ENCODE results near the gene MKNK1. TPM values are rescaled to one million over a fixed set of nuclear protein-coding genes. Genes with fewer than 3 reads are reported as not detected.

Gene MKNK1
- total RNA-seq, 1 experiment from 2014 or later = 103 TPM

GRCh38 chr1:46562498-46562897 lies 41.6 kb downstream of the MKNK1 start:
- Histone ChIP-seq H3K4me2 (no peak overlapping the region), H3K9me2 (ENCODE audit: insufficient read depth) (no peaks in the 10 kb centered on the region), H3K27me3 (ENCODE audit: insufficient read depth, low read depth) (no peaks in the 10 kb centered on the region), H2AFZ (no peak overlapping the region), H3K79me2 (ENCODE audit: low read depth) (no peaks in the 10 kb centered on the region), H3K4me1 (replicated peaks; ENCODE audit: insufficient read depth) (no peaks in the 10 kb centered on the region), H4K20me1 (ENCODE audit: insufficient read depth) (no peaks in the 10 kb centered on the region), H3F3A (ENCODE audit: insufficient read depth, low read depth) (peaks cover 1% of the 10 kb centered on the region; the same call in 1 of the 2 replicates), H3K4me3 (no peak overlapping the region), H3K9me3 (ENCODE audit: insufficient read depth, low read depth) (no peaks in the 10 kb centered on the region), H3K36me3 (ENCODE audit: low read depth) (peaks cover 8% of the 10 kb centered on the region; the same call in 1 of the 2 replicates), H3K27ac (no peak overlapping the region)
- intact Hi-C loops (cut with micrococcal nuclease; ENCODE audit: unreplicated experiment) = no loop called here
- no TSS peak for BruUV-seq (replicated peaks)
- TF ChIP-seq CTCF (conservative IDR thresholded peaks at IDR 0.05) (no peak), EZH2 (IDR thresholded peaks at IDR 0.05; ENCODE audit: low read depth) (no peak)
- ChIA-PET POLR2A (ENCODE audit: unreplicated experiment) (interaction anchor here (0.6 kb wide), 1 partner anchor 26 kb away, joined by 8 read pairs; no protein-coding TSS in a partner anchor), CTCF (no interaction called here)
- no peak for DNase-seq

- Histone ChIP-seq H3K27me3 (ENCODE audit: insufficient read depth, low read depth) (no peaks in the 10 kb centered on the region), H3K4me1 (replicated peaks; ENCODE audit: insufficient read depth) (0 out of 2 replicates have a peak, but pooled peaks cover 9% of the 10 kb centered on the region), H3K79me2 (ENCODE audit: low read depth) (no peaks in the 10 kb centered on the region), H2AFZ (no peak overlapping the region), H3K27ac (no peak overlapping the region), H3K36me3 (ENCODE audit: low read depth) (no peaks in the 10 kb centered on the region), H3K9me2 (ENCODE audit: insufficient read depth) (no peaks in the 10 kb centered on the region), H3K9me3 (ENCODE audit: insufficient read depth, low read depth) (no peaks in the 10 kb centered on the region), H4K20me1 (ENCODE audit: insufficient read depth) (no peaks in the 10 kb centered on the region), H3K4me3 (no peak overlapping the region), H3K4me2 (no peak overlapping the region), H3F3A (ENCODE audit: insufficient read depth, low read depth) (peaks cover 6% of the 10 kb centered on the region; the same call in 1 of the 2 replicates)
- peak in 1 of 2 experiments; percentile 26 for DNase-seq
- intact Hi-C loops (cut with micrococcal nuclease; ENCODE audit: unreplicated experiment) = no loop called here
- TF ChIP-seq CTCF (conservative IDR thresholded peaks at IDR 0.05) = no peak
- POLR2A ChIA-PET (ENCODE audit: unreplicated experiment) = interaction anchor here (0.7 kb wide), 1 partner anchor 199 kb away, joined by 3 read pairs; no protein-coding TSS in a partner anchor
- no TSS peak for BruUV-seq (replicated peaks)
- CTCF ChIA-PET = no interaction called here
Observed at GRCh38 chr1:46558966-46559365, 45.1 kb downstream of the MKNK1 start.

GRCh38 chr1:46558141-46558963 lies 45.7 kb downstream of the MKNK1 start:
- H3K9me3 ChIP-seq (ENCODE audit: insufficient read depth, low read depth) = no peaks in the 10 kb centered on the region
- 0 out of 2 replicates have a peak, but pooled peaks cover 9% of the 10 kb centered on the region for H3K4me1 ChIP-seq (replicated peaks; ENCODE audit: insufficient read depth)
- intact Hi-C loops (cut with micrococcal nuclease; ENCODE audit: unreplicated experiment) = no loop called here
- no peak overlapping the region for H2AFZ ChIP-seq
- TF ChIP-seq CTCF (conservative IDR thresholded peaks at IDR 0.05) (no peak), EZH2 (IDR thresholded peaks at IDR 0.05; ENCODE audit: low read depth) (no peak)
- H3K36me3 ChIP-seq (ENCODE audit: low read depth) = no peaks in the 10 kb centered on the region
- CTCF ChIA-PET = no interaction called here
- DNase-seq = peak in 1 of 2 experiments; percentile 26
- H3F3A ChIP-seq (ENCODE audit: insufficient read depth, low read depth) = peaks cover 6% of the 10 kb centered on the region; the same call in 1 of the 2 replicates
- H3K79me2 ChIP-seq (ENCODE audit: low read depth) = no peaks in the 10 kb centered on the region
- BruUV-seq (replicated peaks) = no TSS peak
- H3K27ac ChIP-seq = no peak overlapping the region
- H4K20me1 ChIP-seq (ENCODE audit: insufficient read depth) = no peaks in the 10 kb centered on the region
- no peaks in the 10 kb centered on the region for H3K9me2 ChIP-seq (ENCODE audit: insufficient read depth)
- H3K4me2 ChIP-seq = no peak overlapping the region
- H3K27me3 ChIP-seq (ENCODE audit: insufficient read depth, low read depth) = no peaks in the 10 kb centered on the region
- no peak overlapping the region for H3K4me3 ChIP-seq
- POLR2A ChIA-PET (ENCODE audit: unreplicated experiment) = no interaction called here
